Right renal cortex interstitium (tissue), 3 donors: Measurements from ENCODE around the gene PCDHGA8. TPM values are rescaled to one million over a fixed set of nuclear protein-coding genes. Genes with fewer than 3 reads are reported as not detected.
"Not testable (repeated sequence)": the region's sequence is repeated elsewhere in the genome, so short reads cannot be mapped to it uniquely, and the experiment has no call there.

Source experiments
- DNase-seq, 3 donors: peaks; one replicate each; pipeline ENCODE4 v3.0.0-alpha.2; 2013; ENCODE audit warnings: low read depth in 3 of 3, low spot score in 2 of 3
- polyA plus RNA-seq, 3 donors: library from polyadenylated mRNA; unstranded; fragments of 120-200 nt; gene quantifications; one replicate each; pipeline ENCODE4 v1.2.1, GENCODE V29; 2013; ENCODE audit not compliant: insufficient read length in 3 of 3

PCDHGA8 gene
- polyA plus RNA-seq, 3 donors: 0.29 to 0.40 (median 0.30) TPM

DNA sequence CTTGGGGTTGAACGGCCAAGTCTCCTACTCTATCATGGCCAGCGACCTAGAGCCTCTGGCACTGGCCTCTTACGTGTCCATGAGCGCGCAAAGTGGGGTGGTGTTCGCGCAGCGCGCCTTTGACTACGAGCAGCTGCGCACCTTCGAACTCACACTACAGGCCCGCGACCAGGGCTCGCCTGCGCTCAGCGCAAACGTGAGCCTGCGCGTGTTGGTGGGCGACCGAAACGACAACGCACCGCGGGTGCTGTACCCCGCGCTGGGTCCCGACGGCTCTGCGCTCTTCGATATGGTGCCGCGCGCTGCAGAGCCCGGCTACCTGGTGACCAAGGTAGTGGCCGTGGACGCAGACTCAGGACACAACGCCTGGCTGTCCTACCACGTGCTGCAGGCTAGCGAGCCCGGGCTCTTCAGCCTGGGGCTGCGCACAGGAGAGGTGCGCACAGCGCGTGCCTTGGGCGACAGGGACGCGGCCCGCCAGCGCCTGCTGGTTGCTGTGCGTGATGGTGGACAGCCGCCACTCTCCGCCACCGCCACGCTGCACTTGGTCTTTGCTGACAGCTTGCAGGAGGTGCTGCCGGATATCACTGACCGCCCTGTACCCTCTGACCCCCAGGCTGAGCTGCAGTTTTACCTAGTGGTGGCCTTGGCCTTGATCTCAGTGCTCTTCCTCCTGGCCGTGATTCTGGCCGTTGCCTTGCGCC is 7.3 kb downstream of the PCDHGA8 start:
- DNase-seq: no peak

DNA sequence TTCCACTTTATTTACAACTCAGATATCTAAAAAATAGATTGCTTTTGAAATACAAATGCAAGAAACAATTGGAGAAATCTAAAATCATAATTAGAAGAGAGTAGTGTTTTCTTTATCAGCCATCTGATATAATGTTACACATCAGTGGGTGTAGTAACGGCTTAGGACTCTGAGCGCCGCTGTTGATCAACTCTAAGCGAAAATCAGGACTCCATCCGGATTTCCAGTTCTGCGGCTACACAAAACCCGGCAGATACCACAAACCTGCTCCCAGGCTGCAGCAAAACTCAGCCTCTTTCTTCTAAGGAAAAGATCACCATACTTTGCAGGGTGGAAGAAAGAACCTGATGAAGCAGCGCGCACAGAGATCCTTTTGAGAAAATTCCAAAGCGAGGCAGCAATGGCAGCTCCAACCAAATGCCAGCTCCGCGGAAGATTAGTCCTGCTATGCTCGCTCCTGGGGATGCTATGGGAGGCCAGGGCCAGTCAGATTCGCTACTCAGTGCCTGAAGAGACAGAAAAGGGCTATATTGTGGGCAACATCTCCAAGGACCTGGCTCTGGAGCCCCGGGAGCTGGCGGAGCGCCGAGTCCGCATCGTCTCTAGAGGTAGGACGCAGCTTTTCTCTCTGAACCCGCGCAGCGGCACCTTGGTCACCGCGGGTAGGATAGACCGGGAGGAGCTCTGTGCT is 10.3 kb downstream of the PCDHGA8 start, which contains the start of gene PCDHGA9:
TSS of gene PCDHGA9 (plus strand) at position 226 of the 691 bp plus-strand sequence. CDS start at position 401, 175 bp downstream.
- no peak for DNase-seq

DNA sequence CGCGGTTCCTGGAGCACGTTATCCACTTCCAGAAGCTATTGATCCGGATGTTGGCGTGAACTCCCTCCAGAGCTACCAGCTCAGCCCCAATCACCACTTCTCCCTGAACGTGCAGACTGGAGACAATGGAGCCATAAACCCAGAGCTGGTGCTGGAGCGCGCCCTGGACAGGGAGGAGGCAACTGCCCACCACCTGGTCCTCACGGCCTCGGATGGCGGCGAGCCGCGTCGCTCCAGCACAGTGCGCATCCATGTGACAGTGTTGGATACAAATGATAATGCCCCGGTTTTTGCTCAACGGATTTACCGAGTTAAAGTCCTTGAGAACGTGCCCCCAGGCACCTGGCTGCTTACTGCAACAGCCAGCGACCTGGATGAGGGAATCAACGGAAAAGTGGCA is 11.0 kb downstream of the PCDHGA8 start:
- DNase-seq: no peak

DNA sequence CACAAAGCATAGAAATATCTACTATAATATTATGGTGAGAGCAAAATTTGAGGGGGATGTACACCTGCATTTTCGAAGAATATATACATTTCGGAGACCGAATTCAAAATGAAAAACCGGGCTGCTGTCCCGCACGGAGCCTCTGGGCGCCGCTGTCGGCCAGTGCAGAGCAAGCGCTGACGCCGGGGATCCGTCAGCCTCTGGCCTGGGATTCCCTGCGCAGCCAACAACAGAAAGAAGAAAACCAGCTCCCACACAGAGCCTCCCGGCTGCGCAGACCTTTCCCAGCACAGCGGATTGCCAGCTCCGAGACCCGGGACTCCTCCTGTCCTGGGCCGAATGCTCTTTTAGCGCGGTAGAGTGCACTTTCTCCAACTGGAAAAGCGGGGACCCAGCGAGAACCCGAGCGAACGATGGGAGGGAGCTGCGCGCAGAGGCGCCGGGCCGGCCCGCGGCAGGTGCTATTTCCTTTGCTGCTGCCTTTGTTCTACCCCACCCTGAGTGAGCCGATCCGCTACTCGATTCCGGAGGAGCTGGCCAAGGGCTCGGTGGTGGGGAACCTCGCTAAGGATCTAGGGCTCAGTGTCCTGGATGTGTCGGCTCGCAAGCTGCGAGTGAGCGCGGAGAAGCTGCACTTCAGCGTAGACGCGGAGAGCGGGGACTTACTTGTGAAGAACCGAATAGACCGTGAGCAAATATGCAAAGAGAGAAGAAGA is 15.5 kb downstream of the PCDHGA8 start, which contains the start of gene PCDHGB6:
TSS of gene PCDHGB6 (plus strand) at position 232 of the 716 bp plus-strand sequence. CDS start at position 414, 182 bp downstream.
- DNase-seq: not testable (repeated sequence)

DNA sequence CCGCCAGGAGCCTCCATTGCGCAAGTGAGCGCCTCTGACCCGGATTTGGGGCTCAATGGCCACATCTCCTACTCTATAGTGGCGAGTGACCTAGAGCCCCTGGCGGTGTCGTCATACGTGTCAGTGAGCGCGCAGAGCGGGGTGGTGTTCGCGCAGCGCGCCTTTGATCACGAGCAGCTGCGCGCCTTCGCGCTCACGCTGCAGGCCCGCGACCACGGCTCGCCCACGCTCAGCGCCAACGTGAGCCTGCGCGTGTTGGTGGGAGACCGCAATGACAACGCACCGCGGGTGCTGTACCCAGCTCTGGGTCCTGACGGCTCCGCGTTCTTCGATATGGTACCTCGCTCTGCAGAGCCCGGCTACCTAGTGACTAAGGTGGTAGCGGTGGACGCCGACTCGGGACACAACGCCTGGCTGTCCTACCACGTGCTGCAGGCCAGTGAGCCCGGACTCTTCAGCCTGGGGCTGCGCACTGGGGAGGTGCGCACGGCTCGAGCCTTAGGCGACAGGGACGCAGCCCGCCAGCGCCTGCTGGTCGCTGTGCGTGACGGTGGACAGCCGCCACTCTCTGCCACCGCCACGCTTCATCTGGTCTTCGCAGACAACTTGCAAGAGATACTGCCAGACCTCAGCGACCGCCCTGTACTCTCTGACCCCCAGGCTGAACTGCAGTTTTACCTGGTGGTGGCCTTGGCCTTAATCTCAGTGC is 17.3 kb downstream of the PCDHGA8 start:
- DNase-seq: no peak

DNA sequence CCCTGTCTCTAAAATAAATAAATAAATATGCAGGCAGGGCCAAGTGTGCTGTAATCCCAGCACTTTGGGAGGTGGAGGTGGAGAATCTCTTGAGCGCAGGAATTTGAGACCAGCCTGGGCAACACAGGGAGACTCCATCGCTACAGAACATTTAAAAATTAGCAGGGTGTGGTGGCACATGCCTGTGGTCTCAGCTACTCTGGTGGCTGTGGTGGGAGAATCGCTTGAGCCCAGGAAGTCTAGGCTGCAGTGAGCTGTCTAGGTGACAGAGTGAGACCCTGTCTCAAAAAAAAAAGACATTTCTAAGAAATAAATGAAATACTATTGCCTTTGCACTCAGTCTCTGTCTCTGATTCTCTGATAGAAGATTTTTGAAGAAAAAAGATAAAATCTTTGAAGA is 19.1 kb downstream of the PCDHGA8 start:
- DNase-seq: no peak

DNA sequence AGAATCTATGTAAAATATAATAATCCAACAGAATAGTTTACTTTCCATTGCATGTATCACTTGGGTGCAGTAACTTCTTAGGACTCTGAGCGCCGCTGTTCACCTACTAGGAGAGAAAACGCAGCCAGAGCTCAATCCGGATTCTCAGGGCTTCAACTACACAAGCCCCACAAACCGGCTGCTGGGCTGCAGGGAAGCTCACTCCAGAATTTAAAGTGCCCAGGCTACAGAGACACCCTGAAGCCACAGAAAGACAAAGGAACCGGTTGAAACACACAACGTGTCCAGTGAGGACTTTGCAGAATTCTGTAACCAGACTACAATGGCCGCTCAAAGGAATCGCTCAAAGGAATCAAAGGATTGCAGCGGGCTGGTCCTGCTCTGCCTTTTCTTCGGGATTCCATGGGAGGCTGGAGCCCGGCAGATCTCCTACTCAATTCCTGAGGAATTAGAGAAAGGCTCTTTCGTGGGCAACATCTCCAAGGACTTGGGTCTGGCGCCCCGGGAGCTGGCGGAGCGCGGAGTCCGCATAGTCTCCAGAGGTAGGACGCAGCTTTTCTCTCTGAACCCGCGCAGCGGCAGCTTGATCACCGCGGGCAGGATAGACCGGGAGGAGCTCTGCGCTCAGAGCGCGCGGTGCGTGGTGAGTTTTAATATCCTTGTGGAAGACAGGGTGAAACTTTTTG is 20.6 kb downstream of the PCDHGA8 start, which contains the start of gene PCDHGA10:
TSS of gene PCDHGA10 (plus strand) at position 134 of the 686 bp plus-strand sequence. CDS start at position 323, 189 bp downstream.
- no peak for DNase-seq

DNA sequence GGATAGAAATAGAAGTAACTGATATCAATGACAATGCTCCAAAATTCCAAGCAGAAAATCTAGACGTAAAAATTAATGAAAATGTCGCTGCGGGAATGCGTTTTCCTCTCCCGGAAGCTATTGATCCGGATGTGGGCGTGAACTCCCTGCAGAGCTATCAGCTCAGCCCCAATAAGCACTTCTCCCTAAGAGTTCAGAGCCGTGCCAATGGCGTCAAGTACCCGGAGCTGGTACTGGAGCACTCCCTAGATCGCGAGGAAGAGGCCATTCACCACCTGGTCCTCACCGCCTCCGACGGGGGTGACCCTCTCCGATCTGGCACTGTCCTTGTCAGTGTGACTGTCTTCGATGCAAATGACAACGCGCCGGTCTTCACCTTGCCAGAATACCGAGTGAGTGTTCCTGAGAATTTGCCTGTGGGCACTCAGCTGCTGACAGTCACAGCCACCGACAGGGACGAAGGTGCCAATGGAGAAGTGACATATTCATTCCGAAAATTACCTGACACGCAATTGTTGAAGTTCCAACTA is 21.2 kb downstream of the PCDHGA8 start:
- DNase-seq: no peak

DNA sequence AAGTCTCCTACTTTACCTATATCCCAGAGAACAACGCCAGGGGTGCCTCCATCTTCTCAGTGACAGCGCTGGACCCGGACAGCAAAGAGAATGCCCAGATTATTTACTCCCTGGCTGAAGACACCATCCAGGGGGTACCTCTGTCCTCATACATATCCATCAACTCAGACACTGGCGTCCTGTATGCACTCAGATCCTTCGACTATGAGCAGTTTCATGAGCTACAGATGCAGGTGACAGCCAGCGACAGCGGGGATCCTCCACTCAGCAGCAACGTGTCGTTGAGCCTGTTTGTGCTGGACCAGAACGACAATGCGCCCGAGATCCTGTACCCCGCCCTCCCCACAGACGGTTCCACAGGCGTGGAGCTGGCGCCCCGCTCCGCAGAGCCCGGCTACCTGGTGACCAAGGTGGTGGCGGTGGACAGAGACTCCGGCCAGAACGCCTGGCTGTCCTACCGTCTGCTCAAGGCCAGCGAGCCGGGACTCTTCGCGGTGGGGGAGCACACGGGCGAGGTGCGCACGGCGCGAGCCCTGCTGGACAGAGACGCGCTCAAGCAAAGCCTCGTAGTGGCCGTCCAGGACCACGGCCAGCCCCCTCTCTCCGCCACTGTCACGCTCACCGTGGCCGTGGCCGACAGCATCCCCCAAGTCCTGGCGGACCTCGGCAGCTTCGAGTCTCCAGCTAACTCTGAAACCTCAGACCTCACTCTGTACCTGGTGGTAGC is 22.3 kb downstream of the PCDHGA8 start:
- not testable (repeated sequence) for DNase-seq

DNA sequence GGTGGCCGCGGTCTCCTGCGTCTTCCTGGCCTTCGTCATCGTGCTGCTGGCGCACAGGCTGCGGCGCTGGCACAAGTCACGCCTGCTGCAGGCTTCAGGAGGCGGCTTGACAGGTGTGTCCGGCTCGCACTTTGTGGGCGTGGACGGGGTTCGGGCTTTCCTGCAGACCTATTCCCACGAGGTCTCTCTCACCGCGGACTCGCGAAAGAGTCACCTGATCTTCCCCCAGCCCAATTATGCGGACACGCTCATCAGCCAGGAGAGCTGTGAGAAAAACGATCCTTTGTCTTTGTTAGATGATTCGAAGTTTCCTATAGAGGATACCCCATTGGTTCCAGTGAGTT is 22.8 kb downstream of the PCDHGA8 start:
- not testable (repeated sequence) for DNase-seq

DNA sequence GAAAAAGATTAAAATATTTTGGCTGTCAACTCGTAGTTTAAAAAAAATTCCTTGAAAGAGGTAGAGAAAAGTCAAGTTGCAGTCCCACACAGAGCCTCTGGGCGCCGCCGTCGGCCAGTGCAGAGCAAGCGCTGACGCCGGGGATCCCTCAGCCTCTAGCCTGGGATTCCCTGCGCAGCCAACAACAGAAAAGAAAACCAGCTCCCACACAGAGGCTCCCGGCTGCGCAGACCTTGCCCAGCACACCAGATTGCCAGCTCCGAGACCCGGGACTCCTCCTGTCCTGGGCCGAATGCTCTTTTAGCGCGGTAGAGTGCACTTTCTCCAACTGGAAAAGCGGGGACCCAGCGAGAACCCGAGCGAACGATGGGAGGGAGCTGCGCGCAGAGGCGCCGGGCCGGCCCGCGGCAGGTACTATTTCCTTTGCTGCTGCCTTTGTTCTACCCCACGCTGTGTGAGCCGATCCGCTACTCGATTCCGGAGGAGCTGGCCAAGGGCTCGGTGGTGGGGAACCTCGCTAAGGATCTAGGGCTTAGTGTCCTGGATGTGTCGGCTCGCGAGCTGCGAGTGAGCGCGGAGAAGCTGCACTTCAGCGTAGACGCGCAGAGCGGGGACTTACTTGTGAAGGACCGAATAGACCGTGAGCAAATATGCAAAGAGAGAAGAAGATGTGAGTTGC is 25.2 kb downstream of the PCDHGA8 start, which contains the start of gene PCDHGB7:
TSS of gene PCDHGB7 (plus strand) at position 184 of the 679 bp plus-strand sequence. CDS start at position 367, 183 bp downstream.
- peak in 1 of 3 donors; percentile 29 for DNase-seq

DNA sequence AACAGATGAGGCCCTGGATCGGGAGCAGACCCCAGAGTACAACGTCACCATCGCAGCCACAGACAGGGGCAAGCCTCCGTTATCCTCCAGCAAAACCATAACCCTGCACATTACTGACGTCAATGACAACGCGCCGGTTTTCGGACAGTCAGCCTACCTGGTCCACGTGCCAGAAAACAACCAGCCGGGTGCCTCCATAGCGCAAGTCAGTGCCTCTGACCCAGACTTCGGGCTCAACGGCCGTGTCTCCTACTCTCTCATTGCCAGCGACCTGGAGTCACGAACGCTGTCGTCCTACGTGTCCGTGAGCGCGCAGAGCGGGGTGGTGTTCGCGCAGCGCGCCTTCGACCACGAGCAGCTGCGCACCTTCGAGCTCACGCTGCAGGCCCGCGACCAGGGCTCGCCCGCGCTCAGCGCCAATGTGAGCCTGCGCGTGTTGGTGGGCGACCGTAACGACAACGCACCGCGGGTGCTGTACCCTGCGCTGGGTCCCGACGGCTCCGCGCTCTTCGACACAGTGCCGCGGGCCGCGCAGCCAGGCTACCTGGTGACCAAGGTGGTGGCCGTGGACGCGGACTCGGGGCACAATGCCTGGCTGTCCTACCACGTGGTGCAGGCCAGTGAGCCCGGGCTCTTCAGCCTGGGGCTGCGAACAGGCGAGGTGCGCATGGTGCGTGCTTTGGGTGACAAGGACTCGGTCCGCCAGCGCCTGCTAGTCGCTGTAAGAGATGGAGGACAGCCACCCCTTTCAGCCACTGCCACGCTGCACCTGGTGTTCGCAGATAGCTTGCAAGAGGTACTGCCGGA is 26.8 kb downstream of the PCDHGA8 start:
- DNase-seq: no peak

DNA sequence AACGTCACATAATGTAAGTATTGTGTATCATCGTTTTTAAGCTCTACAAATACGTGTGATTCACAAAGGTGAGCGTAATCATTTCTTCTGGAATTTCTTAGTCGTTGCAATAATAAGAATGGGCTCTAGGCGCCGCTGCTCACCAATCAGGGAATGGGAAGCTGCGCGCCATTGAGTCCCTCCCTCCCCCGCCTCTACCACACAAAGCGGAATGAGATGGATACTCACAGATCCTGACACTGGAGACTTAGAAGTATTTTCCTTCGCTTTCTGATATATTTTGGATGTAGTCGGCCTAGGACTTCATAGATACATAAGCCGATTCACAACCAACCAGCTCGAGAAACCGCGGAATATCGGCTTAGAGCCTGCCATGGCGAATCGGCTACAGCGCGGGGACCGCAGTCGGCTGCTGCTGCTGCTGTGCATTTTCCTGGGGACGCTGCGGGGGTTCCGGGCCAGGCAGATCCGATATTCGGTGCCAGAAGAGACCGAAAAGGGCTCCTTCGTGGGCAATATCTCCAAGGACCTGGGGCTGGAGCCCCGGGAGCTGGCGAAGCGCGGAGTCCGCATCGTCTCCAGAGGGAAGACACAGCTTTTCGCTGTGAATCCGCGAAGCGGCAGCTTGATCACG is 28.5 kb downstream of the PCDHGA8 start, which contains the start of gene PCDHGA11:
TSS of gene PCDHGA11 (plus strand) at position 197 of the 634 bp plus-strand sequence. CDS start at position 374, 177 bp downstream.
- DNase-seq: no peak

DNA sequence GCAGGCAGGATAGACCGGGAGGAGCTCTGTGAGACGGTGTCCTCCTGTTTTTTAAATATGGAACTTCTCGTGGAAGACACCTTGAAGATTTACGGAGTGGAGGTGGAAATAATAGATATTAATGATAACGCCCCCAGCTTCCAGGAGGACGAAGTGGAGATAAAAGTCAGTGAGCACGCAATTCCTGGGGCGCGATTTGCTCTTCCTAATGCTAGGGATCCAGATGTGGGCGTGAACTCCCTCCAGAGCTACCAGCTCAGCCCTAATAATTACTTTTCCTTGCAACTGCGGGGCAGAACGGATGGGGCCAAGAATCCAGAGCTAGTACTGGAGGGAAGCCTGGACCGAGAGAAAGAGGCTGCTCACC is 29.0 kb downstream of the PCDHGA8 start:
- no peak for DNase-seq

DNA sequence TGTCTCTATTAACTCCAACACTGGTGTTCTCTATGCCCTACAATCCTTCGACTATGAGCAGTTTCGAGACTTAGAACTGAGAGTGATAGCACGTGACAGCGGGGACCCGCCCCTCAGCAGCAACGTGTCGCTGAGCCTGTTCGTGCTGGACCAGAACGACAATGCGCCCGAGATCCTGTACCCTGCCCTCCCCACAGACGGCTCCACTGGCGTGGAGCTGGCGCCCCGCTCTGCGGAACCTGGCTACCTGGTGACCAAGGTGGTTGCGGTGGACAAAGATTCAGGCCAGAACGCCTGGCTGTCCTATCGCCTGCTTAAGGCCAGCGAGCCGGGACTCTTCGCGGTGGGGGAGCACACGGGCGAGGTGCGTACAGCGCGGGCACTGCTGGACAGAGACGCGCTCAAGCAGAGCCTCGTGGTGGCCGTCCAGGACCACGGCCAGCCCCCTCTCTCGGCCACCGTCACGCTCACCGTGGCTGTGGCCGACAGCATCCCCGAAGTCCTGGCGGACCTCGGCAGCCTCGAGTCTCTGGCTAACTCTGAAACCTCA is 30.4 kb downstream of the PCDHGA8 start:
- no peak for DNase-seq

DNA sequence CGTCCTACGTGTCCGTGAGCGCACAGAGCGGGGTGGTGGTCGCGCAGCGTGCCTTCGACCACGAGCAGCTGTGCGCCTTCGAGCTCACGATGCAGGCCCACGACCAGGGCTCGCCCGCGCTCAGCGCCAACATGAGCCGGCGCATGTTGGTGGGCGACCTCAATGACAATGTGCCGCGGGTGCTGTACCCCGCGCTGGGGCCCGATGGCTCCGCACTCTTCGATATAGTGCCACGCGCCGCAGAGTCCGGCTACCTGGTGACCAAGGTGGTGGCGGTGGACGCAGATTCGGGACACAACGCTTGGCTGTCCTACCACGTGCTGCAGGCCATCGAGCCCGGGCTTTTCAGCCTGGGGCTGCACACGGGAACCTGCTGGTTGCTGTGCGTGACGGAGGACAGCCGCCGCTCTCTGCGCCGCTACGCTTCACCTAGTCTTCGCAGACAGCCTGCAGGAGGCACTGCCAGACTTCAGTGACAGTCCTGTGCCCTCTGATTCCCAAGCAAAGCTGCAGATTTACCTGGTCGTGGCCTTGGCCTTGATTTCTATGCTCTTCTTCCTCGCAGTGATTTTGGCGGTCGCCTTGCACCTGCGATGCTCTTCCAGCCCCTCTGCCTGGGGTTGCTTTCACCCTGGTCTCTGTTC is 35.5 kb downstream of the PCDHGA8 start:
- DNase-seq: no peak
